Measurements from ENCODE around the gene ITPK1.

Gene ITPK1

DNA sequence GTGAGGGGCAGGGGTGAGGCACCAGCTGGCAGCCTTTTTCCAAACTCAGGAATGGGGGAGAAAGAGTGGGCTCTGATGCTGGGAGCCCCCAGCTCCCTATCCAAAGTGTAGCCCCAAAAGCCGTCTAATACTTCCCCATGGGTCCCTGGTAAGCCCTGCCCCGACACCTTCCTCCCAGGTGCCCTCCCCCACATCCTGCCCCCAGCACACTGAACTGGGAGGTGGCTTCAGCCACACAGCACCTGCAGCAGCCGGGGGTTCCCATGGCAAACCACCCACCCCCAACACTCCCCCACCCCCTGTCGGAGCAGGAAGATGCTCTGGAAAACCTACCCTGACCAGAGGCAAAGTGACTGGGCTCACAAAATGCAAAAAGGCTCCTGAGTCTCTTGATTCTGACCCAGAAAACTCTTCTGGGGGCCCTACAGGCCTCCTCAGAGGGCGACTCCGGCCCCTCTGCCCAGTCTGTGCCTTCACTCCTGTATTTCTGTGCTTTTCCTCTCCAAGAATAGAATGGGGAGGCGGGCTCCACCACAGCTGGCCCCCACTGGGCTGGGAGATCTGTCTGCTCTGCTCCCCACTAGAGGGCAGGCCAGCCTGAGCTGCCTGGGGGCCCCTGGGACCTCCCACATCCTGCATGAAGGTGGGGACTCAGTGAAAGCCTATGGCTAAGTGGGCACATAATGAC, 81.6 kb downstream of the ITPK1 start:
- Histone ChIP-seq H3K27me3 (ENCODE audit: control insufficient read depth in 5 of 5, insufficient read depth in 4 of 5, low read length in 5 of 5) (no peaks in the 10 kb centered on the region), H3K27ac (ENCODE audit: low read depth, low read length) (no peak overlapping the region), H3K4me3 (ENCODE audit: low read depth in 1 of 5, low read length in 5 of 5) (no peak overlapping the region), H3K4me1 (ENCODE audit: control insufficient read depth in 5 of 5, insufficient read depth in 5 of 5, low read length in 5 of 5) (peaks cover 14 to 54% (median 37%) of the 10 kb centered on the region in 5 donors), H3K9ac (ENCODE audit: low read length in 5 of 5) (peak overlapping the region in 2 of 5 donors; percentile 31 to 52), H3K36me3 (ENCODE audit: control insufficient read depth in 5 of 5, insufficient read depth in 5 of 5, low read length in 5 of 5) (peaks cover 0 to 7% (median 0%) of the 10 kb centered on the region in 5 donors), H3K9me3 (ENCODE audit: control insufficient read depth in 5 of 5, low read length in 5 of 5) (no peaks in the 10 kb centered on the region)

DNA sequence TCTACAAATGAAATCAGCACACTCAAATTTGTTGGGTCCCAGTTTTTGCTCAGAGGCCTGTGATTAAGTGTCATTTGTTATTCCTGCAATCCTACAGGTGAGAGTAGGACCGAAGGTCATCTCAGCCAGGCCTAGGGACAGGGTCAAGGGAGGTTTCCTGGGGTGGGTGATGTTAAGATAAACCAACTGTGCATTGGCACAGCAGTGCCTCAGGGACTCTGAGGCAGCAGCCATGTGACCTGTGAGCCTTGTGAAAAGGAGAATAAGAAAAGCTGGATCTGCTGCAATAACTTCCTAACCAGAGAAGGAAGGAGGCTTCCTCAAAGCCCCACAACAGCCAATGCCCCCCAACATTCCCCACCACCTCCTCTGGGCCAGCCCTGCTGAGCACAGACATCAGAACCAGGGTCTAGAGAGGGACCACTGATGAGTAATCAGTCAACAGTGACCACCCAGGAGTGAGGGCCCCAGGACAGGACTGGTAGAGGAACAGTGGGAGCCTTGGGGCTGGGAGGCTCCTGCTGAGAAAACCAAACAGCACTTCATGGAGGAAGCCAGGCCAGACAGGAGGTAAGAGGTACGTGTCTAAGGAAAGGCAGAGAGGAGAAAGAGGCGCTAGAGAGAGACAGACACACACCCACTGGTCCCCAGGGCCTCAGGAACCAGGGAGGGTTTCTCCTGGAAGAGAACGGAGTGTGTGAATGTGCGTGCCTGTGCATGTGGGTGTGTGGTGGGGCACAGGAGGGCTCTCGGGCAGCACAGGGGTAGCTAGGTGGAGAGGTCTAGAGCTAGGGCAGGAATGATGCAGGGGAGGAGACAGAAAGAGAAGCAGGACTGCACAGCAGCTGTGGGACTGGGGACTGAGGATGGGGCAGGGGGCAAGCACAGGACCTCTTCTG, 82.4 kb downstream of the ITPK1 start:
- Histone ChIP-seq H3K4me1 (ENCODE audit: control insufficient read depth in 5 of 5, insufficient read depth in 5 of 5, low read length in 5 of 5) (peaks cover 15 to 54% (median 39%) of the 10 kb centered on the region in 5 donors), H3K27ac (ENCODE audit: low read depth, low read length) (peak overlapping the region; percentile 46), H3K9me3 (ENCODE audit: control insufficient read depth in 5 of 5, low read length in 5 of 5) (no peaks in the 10 kb centered on the region), H3K9ac (ENCODE audit: low read length in 5 of 5) (peak overlapping the region in 2 of 5 donors; percentile 31 to 52), H3K27me3 (ENCODE audit: control insufficient read depth in 5 of 5, insufficient read depth in 4 of 5, low read length in 5 of 5) (no peaks in the 10 kb centered on the region), H3K4me3 (ENCODE audit: low read depth in 1 of 5, low read length in 5 of 5) (no peak overlapping the region), H3K36me3 (ENCODE audit: control insufficient read depth in 5 of 5, insufficient read depth in 5 of 5, low read length in 5 of 5) (peaks cover 0 to 7% (median 0%) of the 10 kb centered on the region in 5 donors)

DNA sequence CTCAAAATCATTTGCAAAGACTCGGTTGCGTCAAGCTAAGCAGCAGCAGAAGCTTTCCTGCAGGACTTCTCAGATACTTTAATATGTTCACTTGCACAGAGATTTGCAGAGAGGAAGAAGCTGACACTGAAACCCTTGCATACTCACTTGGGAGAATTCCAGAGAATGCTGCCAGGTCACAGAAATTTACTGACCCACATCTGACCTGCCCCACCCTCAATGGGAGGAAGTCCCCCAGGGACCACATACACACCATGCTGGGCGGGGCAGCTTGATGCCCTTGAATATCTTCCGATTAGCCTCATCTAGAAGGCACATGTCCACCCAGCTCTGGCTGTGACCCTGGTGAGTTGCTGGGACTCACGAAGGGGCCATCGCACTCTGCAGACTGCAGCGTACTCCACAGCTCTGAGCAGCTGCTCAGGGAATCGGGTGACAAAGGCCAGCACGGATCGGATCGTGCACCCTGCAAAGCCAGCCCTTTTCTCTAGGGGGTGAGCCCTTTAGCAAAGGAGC, 83.2 kb downstream of the ITPK1 start:
- Histone ChIP-seq H3K27ac (ENCODE audit: low read depth, low read length) (peak overlapping the region; percentile 46), H3K9ac (ENCODE audit: low read length in 5 of 5) (peak overlapping the region in 1 of 5 donors; percentile 52), H3K4me1 (ENCODE audit: control insufficient read depth in 5 of 5, insufficient read depth in 5 of 5, low read length in 5 of 5) (peaks cover 16 to 62% (median 47%) of the 10 kb centered on the region in 5 donors), H3K4me3 (ENCODE audit: low read depth in 1 of 5, low read length in 5 of 5) (peak overlapping the region in 1 of 5 donors; percentile 6), H3K9me3 (ENCODE audit: control insufficient read depth in 5 of 5, low read length in 5 of 5) (no peaks in the 10 kb centered on the region), H3K36me3 (ENCODE audit: control insufficient read depth in 5 of 5, insufficient read depth in 5 of 5, low read length in 5 of 5) (peaks cover 0 to 7% (median 0%) of the 10 kb centered on the region in 5 donors), H3K27me3 (ENCODE audit: control insufficient read depth in 5 of 5, insufficient read depth in 4 of 5, low read length in 5 of 5) (no peaks in the 10 kb centered on the region)

DNA sequence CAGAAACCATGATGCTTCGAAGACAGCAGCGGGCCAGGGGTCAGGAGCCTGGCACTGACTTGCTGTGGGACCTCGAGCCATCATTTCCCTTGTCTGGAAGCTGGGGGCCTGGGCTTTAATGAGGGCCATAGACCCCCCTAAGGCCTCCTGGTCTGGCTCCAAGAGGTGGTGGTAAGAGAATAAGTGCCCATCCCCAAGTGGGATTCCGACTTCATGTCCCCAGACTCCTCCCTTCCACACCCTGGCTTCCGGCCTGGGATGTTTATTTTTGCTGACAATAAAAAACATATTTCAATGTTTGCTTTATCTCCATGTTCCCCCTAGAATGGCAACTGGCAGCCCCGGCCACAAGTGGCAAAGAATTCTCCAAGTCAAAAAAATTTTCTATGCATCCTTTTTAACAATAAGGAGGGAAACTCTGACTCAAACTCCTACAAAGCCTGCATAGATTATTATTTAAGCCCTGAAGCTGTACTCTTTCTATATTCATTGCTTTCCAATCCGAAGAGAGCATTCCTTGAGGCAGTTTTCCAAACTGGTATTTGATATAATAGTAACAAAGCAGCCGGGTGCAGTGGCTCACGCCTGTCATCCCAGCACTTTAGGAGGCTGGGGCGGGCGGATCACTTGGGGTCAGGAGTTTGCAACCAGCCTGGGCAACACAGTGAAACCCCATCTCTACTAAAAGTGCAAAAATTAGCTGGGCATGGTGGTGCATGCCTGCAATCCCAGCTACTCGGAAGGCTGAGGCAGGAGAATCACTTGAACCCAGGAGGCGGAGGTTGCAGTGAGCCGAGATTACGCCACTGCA, 84.0 kb downstream of the ITPK1 start:
- no peak overlapping the region for H3K4me3 ChIP-seq (ENCODE audit: low read depth in 1 of 5, low read length in 5 of 5)
- peaks cover 16 to 57% (median 41%) of the 10 kb centered on the region in 5 donors for H3K4me1 ChIP-seq (ENCODE audit: control insufficient read depth in 5 of 5, insufficient read depth in 5 of 5, low read length in 5 of 5)

DNA sequence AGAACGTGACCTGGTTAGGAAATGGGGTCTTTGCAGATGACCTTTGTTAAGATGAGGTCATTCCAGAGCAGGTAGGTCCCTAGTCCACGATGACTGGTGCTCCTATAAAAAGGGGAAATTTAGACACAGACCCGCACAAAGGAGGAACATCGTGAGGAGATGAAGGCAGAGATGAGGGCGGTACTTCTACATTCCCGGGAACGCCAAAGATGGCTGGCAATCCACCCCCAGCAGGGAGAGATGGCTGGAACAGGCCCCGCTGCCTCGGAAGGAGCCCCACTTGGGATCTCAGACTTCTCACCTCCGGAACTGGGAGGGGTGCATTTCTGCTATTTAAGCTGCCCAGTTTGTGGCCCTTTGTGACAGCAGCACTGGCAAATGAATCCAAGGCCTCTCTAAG, 85.0 kb downstream of the ITPK1 start:
- Histone ChIP-seq H3K4me3 (ENCODE audit: low read depth in 1 of 5, low read length in 5 of 5) (no peak overlapping the region), H3K9me3 (ENCODE audit: control insufficient read depth in 5 of 5, low read length in 5 of 5) (no peaks in the 10 kb centered on the region), H3K27ac (ENCODE audit: low read depth, low read length) (no peak overlapping the region), H3K9ac (ENCODE audit: low read length in 5 of 5) (no peak overlapping the region), H3K36me3 (ENCODE audit: control insufficient read depth in 5 of 5, insufficient read depth in 5 of 5, low read length in 5 of 5) (peaks cover 0 to 3% (median 0%) of the 10 kb centered on the region in 5 donors), H3K27me3 (ENCODE audit: control insufficient read depth in 5 of 5, insufficient read depth in 4 of 5, low read length in 5 of 5) (no peaks in the 10 kb centered on the region), H3K4me1 (ENCODE audit: control insufficient read depth in 5 of 5, insufficient read depth in 5 of 5, low read length in 5 of 5) (peaks cover 16 to 47% (median 35%) of the 10 kb centered on the region in 5 donors)

More for the DNA sequence above, 84.0 kb downstream of the ITPK1 start:
- Histone ChIP-seq H3K36me3 (ENCODE audit: control insufficient read depth in 5 of 5, insufficient read depth in 5 of 5, low read length in 5 of 5) (peaks cover 0 to 7% (median 0%) of the 10 kb centered on the region in 5 donors), H3K27me3 (ENCODE audit: control insufficient read depth in 5 of 5, insufficient read depth in 4 of 5, low read length in 5 of 5) (no peaks in the 10 kb centered on the region), H3K9me3 (ENCODE audit: control insufficient read depth in 5 of 5, low read length in 5 of 5) (no peaks in the 10 kb centered on the region), H3K27ac (ENCODE audit: low read depth, low read length) (no peak overlapping the region), H3K9ac (ENCODE audit: low read length in 5 of 5) (peak overlapping the region in 1 of 5 donors; percentile 10)

DNA sequence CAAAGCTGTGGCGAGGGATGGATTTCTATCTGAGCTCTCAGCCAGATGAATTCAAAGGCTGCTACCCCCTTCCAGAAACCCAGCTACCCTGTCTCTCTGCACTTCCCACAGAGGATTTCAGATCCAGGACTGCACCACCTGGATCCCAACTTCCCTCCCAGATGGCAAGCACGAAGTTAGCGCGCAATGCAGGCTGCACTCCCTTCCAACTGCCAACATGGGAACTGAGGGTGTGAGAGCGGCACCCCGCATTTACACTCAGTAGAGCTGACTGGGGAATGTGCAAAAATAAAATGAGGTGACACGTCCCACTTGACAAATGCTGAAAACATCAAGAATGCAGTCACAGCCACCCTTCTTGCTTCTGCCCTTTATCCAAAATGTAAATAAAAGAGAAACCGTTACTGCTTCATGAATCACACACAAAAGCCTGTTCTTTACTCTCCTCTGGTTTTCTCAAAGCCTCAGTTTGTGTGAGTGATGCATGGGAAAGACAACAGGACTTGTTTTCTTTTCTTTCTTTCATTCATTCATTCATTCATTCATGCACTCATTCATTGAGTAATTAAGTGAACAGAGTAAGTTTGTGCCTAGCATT, 85.7 kb downstream of the ITPK1 start:
- no peak overlapping the region for H3K4me3 ChIP-seq (ENCODE audit: low read depth in 1 of 5, low read length in 5 of 5)
- H3K9ac ChIP-seq (ENCODE audit: low read length in 5 of 5): no peak overlapping the region
- peaks cover 0 to 3% (median 0%) of the 10 kb centered on the region in 5 donors for H3K36me3 ChIP-seq (ENCODE audit: control insufficient read depth in 5 of 5, insufficient read depth in 5 of 5, low read length in 5 of 5)
- peaks cover 16 to 45% (median 35%) of the 10 kb centered on the region in 5 donors for H3K4me1 ChIP-seq (ENCODE audit: control insufficient read depth in 5 of 5, insufficient read depth in 5 of 5, low read length in 5 of 5)
- no peak overlapping the region for H3K27ac ChIP-seq (ENCODE audit: low read depth, low read length)
- no peaks in the 10 kb centered on the region for H3K9me3 ChIP-seq (ENCODE audit: control insufficient read depth in 5 of 5, low read length in 5 of 5)
- H3K27me3 ChIP-seq (ENCODE audit: control insufficient read depth in 5 of 5, insufficient read depth in 4 of 5, low read length in 5 of 5): no peaks in the 10 kb centered on the region

DNA sequence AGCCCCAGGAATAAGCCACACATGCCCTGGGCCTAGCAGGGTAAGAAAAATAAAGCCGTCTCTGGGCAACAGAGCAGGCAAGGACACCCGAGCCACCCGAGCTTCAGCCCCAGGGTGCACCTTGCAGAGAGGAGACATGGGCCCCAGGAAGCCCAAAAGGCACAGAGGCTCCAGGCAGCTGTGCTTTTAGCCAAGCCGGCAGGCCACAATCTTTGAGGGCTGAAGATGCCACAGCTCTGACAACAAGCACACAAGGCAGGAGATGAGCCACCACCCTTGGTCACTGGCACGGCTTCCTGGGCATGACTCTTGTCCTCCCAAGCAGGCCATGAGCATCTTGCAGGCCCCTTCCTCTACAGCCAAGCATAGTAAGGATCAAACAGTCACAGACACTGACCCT, 86.3 kb downstream of the ITPK1 start:
- Histone ChIP-seq H3K36me3 (ENCODE audit: control insufficient read depth in 5 of 5, insufficient read depth in 5 of 5, low read length in 5 of 5) (peaks cover 0 to 4% (median 3%) of the 10 kb centered on the region in 5 donors), H3K4me3 (ENCODE audit: low read depth in 1 of 5, low read length in 5 of 5) (no peak overlapping the region), H3K9me3 (ENCODE audit: control insufficient read depth in 5 of 5, low read length in 5 of 5) (no peaks in the 10 kb centered on the region), H3K27ac (ENCODE audit: low read depth, low read length) (no peak overlapping the region), H3K27me3 (ENCODE audit: control insufficient read depth in 5 of 5, insufficient read depth in 4 of 5, low read length in 5 of 5) (no peaks in the 10 kb centered on the region), H3K4me1 (ENCODE audit: control insufficient read depth in 5 of 5, insufficient read depth in 5 of 5, low read length in 5 of 5) (peaks cover 16 to 43% (median 35%) of the 10 kb centered on the region in 5 donors), H3K9ac (ENCODE audit: low read length in 5 of 5) (no peak overlapping the region)

DNA sequence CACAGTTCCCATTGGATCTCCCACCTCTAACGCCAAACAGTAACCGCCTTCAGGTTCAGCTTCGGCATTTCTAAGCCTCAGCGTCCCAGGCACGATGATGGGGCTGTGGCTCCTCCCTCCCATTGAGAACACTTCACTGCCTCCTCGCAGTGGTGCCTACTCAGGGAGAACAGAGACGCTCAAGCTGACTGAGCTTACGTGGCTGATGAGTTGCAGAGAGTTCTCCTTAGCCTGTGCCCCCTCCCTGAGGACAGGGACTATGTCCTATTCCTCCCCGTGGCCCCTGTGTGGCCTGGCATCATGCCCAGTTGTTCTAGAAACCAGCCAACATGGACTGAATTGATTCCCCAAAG, 87.0 kb downstream of the ITPK1 start:
- peaks cover 16 to 40% (median 33%) of the 10 kb centered on the region in 5 donors for H3K4me1 ChIP-seq (ENCODE audit: control insufficient read depth in 5 of 5, insufficient read depth in 5 of 5, low read length in 5 of 5)
- H3K9me3 ChIP-seq (ENCODE audit: control insufficient read depth in 5 of 5, low read length in 5 of 5): no peaks in the 10 kb centered on the region
- H3K27ac ChIP-seq (ENCODE audit: low read depth, low read length): no peak overlapping the region
- H3K9ac ChIP-seq (ENCODE audit: low read length in 5 of 5): no peak overlapping the region
- H3K36me3 ChIP-seq (ENCODE audit: control insufficient read depth in 5 of 5, insufficient read depth in 5 of 5, low read length in 5 of 5): peaks cover 0 to 9% (median 6%) of the 10 kb centered on the region in 5 donors
- H3K27me3 ChIP-seq (ENCODE audit: control insufficient read depth in 5 of 5, insufficient read depth in 4 of 5, low read length in 5 of 5): no peaks in the 10 kb centered on the region
- no peak overlapping the region for H3K4me3 ChIP-seq (ENCODE audit: low read depth in 1 of 5, low read length in 5 of 5)

All from subcutaneous abdominal adipose tissue (tissue), 5 donors.